Karpas-422 (cell line): ENCODE results near the gene ERCC6. TPM values are rescaled to one million over a fixed set of nuclear protein-coding genes. Genes with fewer than 3 reads are reported as not detected.

Experiments used
- DNase-seq: peaks from one replicate; pipeline ENCODE4 v3.0.0-alpha.2; 2015
- H2AFZ ChIP-seq: fragments of 200-600 bp; sonication (generic); 2 replicates; pipeline ENCODE4 v1.6.1; 2014; ENCODE audit warnings: antibody characterized with exemption, low read length, mixed read lengths
- H3K27ac ChIP-seq: fragments of 200-600 bp; sonication (generic); 2 replicates; pipeline ENCODE4 v1.5.1; 2014; ENCODE audit warnings: mild to moderate bottlenecking, low read length, moderate library complexity
- H3K27me3 ChIP-seq: fragments of 200-600 bp; sonication (generic); 2 replicates; pipeline ENCODE4 v1.6.1; 2014; ENCODE audit warnings: low read length, mixed read lengths
- H3K36me3 ChIP-seq: fragments of 200-600 bp; sonication (generic); 2 replicates; pipeline ENCODE4 v1.6.1; 2014; ENCODE audit warnings: low read length, mixed read lengths; ENCODE audit not compliant: insufficient read depth
- H3K4me1 ChIP-seq: fragments of 200-600 bp; sonication (generic); 2 replicates; pipeline ENCODE4 v1.6.1; 2014; ENCODE audit warnings: mild to moderate bottlenecking, low read length, mixed read lengths
- H3K4me2 ChIP-seq: fragments of 200-600 bp; sonication (generic); 2 replicates; pipeline ENCODE4 v1.6.1; 2014; ENCODE audit warnings: low read length, low read depth, mild to moderate bottlenecking; ENCODE audit not compliant: poor library complexity, severe bottlenecking
- H3K4me3 ChIP-seq: fragments of 200-600 bp; sonication (generic); 2 replicates; pipeline ENCODE4 v1.5.1; 2014; ENCODE audit warnings: mild to moderate bottlenecking, antibody characterized with exemption, low read length, mixed read lengths
- H3K79me2 ChIP-seq: fragments of 200-600 bp; sonication (generic); 2 replicates; pipeline ENCODE4 v1.6.1; 2014; ENCODE audit warnings: mild to moderate bottlenecking, low read length, mixed read lengths
- H3K9ac ChIP-seq: fragments of 200-600 bp; sonication (generic); 2 replicates; pipeline ENCODE4 v1.6.0; 2014; ENCODE audit warnings: low read length
- H3K9me2 ChIP-seq: fragments of 200-600 bp; sonication (generic), shearing (Covaris generic); replicated peaks from 2 replicates; pipeline ENCODE4 v1.6.0; 2014; ENCODE audit warnings: mild to moderate bottlenecking, low read length, moderate library complexity; ENCODE audit not compliant: insufficient read depth
- H3K9me3 ChIP-seq: fragments of 300-700, 200-600 bp; sonication (generic); 2 replicates; pipeline ENCODE4 v1.6.1; 2014; ENCODE audit warnings: low read length, mixed read lengths
- H4K20me1 ChIP-seq: fragments of 200-600 bp; sonication (generic); 2 replicates; pipeline ENCODE4 v1.6.1; 2014; ENCODE audit warnings: mild to moderate bottlenecking, antibody characterized with exemption, low read length, low read depth; ENCODE audit not compliant: insufficient read depth
- total RNA-seq: library from RNA; depleted of rRNA; stranded (reverse); fragments of >200 nt; shearing (Covaris generic); gene quantifications from 2 replicates; pipeline ENCODE4 v1.2.3, GENCODE V29; 2014; ENCODE audit warnings: low replicate concordance

Gene ERCC6
- total RNA-seq, 1 experiment from 2014 or later = 33.8 TPM

- H3K9me2 ChIP-seq = no peaks in the 10 kb centered on the region
- H3K4me3 ChIP-seq = no peak overlapping the region
- no peak overlapping the region for H2AFZ ChIP-seq
- no peaks in the 10 kb centered on the region for H3K27me3 ChIP-seq
- no peaks in the 10 kb centered on the region for H3K9me3 ChIP-seq
- DNase-seq = no peak
- peaks cover 3% of the 10 kb centered on the region; the same call in 1 of the 2 replicates for H4K20me1 ChIP-seq
- no peak overlapping the region for H3K27ac ChIP-seq
- peaks cover 28% of the 10 kb centered on the region for H3K79me2 ChIP-seq
- H3K4me2 ChIP-seq = no peak overlapping the region
- H3K36me3 ChIP-seq = no peaks in the 10 kb centered on the region; the same call in 1 of the 2 replicates
- H3K9ac ChIP-seq = no peak overlapping the region
- H3K4me1 ChIP-seq = peaks cover 14% of the 10 kb centered on the region
Observed at GRCh38 chr10:49518566-49518965, 20.4 kb downstream of the ERCC6 start.

- peaks cover 14% of the 10 kb centered on the region for H3K4me1 ChIP-seq
- H3K27ac ChIP-seq = no peak overlapping the region
- H4K20me1 ChIP-seq = peaks cover 3% of the 10 kb centered on the region; the same call in 1 of the 2 replicates
- H2AFZ ChIP-seq = no peak overlapping the region
- H3K9me3 ChIP-seq = no peaks in the 10 kb centered on the region
- H3K4me2 ChIP-seq = no peak overlapping the region
- H3K36me3 ChIP-seq = no peaks in the 10 kb centered on the region
- H3K9me2 ChIP-seq = no peaks in the 10 kb centered on the region
- no peak overlapping the region for H3K4me3 ChIP-seq
- H3K9ac ChIP-seq = no peak overlapping the region
- no peaks in the 10 kb centered on the region for H3K27me3 ChIP-seq
- H3K79me2 ChIP-seq = peaks cover 21% of the 10 kb centered on the region
- DNase-seq = no peak
Observed at GRCh38 chr10:49516216-49516970, 22.5 kb downstream of the ERCC6 start.

- H3K9me2 ChIP-seq = no peaks in the 10 kb centered on the region
- H3K4me3 ChIP-seq = no peak overlapping the region
- H3K4me1 ChIP-seq = peaks cover 14% of the 10 kb centered on the region
- H3K27me3 ChIP-seq = no peaks in the 10 kb centered on the region
- no peak overlapping the region for H3K9ac ChIP-seq
- H3K4me2 ChIP-seq = no peak overlapping the region
- peak; percentile 70 for DNase-seq
- no peak overlapping the region for H2AFZ ChIP-seq
- H4K20me1 ChIP-seq = no peaks in the 10 kb centered on the region; the same call in 1 of the 2 replicates
- no peaks in the 10 kb centered on the region for H3K9me3 ChIP-seq
- no peak overlapping the region for H3K27ac ChIP-seq
- H3K79me2 ChIP-seq = peaks cover 14% of the 10 kb centered on the region; the same call in 1 of the 2 replicates
- no peaks in the 10 kb centered on the region for H3K36me3 ChIP-seq
Observed at GRCh38 chr10:49512121-49512809, 26.7 kb downstream of the ERCC6 start.

GRCh38 chr10:49509771-49510303 is 29.1 kb downstream of the ERCC6 start:
- no peaks in the 10 kb centered on the region for H4K20me1 ChIP-seq
- H3K4me3 ChIP-seq = no peak overlapping the region
- H2AFZ ChIP-seq = no peak overlapping the region
- H3K4me2 ChIP-seq = no peak overlapping the region
- no peaks in the 10 kb centered on the region for H3K9me3 ChIP-seq
- peaks cover 6% of the 10 kb centered on the region for H3K4me1 ChIP-seq
- no peaks in the 10 kb centered on the region for H3K36me3 ChIP-seq
- peaks cover 20% of the 10 kb centered on the region for H3K79me2 ChIP-seq
- no peak overlapping the region for H3K9ac ChIP-seq
- H3K27ac ChIP-seq = no peak overlapping the region
- DNase-seq = no peak
- no peaks in the 10 kb centered on the region for H3K27me3 ChIP-seq
- H3K9me2 ChIP-seq = no peaks in the 10 kb centered on the region

GRCh38 chr10:49508654-49509053 is 30.3 kb downstream of the ERCC6 start:
- H3K9ac ChIP-seq = no peak overlapping the region
- H2AFZ ChIP-seq = no peak overlapping the region
- H3K9me3 ChIP-seq = no peaks in the 10 kb centered on the region
- peaks cover 3% of the 10 kb centered on the region for H3K4me1 ChIP-seq
- no peaks in the 10 kb centered on the region for H4K20me1 ChIP-seq
- H3K9me2 ChIP-seq = no peaks in the 10 kb centered on the region
- no peak for DNase-seq
- no peaks in the 10 kb centered on the region for H3K36me3 ChIP-seq
- no peak overlapping the region for H3K4me3 ChIP-seq
- H3K79me2 ChIP-seq = peaks cover 20% of the 10 kb centered on the region
- H3K27ac ChIP-seq = no peak overlapping the region
- H3K4me2 ChIP-seq = no peak overlapping the region
- H3K27me3 ChIP-seq = no peaks in the 10 kb centered on the region

- no peak for DNase-seq
- Histone ChIP-seq H3K36me3 (no peaks in the 10 kb centered on the region), H3K27me3 (no peaks in the 10 kb centered on the region), H3K4me2 (no peak overlapping the region), H3K9ac (no peak overlapping the region), H2AFZ (no peak overlapping the region), H3K9me2 (no peaks in the 10 kb centered on the region), H3K79me2 (peaks cover 20% of the 10 kb centered on the region), H3K4me3 (no peak overlapping the region), H4K20me1 (no peaks in the 10 kb centered on the region), H3K4me1 (peaks cover 4% of the 10 kb centered on the region), H3K27ac (no peak overlapping the region), H3K9me3 (no peaks in the 10 kb centered on the region)
Observed at GRCh38 chr10:49508249-49508648, 30.7 kb downstream of the ERCC6 start.

- peaks cover 20% of the 10 kb centered on the region; the same call in 1 of the 2 replicates for H3K79me2 ChIP-seq
- no peaks in the 10 kb centered on the region for H3K9me2 ChIP-seq
- H3K9ac ChIP-seq = no peak overlapping the region
- no peak overlapping the region for H3K27ac ChIP-seq
- H3K4me1 ChIP-seq = peaks cover 4% of the 10 kb centered on the region
- no peaks in the 10 kb centered on the region for H3K9me3 ChIP-seq
- H3K4me2 ChIP-seq = no peak overlapping the region
- H3K36me3 ChIP-seq = no peaks in the 10 kb centered on the region
- H4K20me1 ChIP-seq = no peaks in the 10 kb centered on the region
- DNase-seq = no peak
- no peaks in the 10 kb centered on the region for H3K27me3 ChIP-seq
- no peak overlapping the region for H3K4me3 ChIP-seq
- H2AFZ ChIP-seq = no peak overlapping the region
Observed at GRCh38 chr10:49505589-49505988, 33.3 kb downstream of the ERCC6 start.

- H3K79me2 ChIP-seq = peaks cover 20% of the 10 kb centered on the region; the same call in 1 of the 2 replicates
Observed at GRCh38 chr10:49505076-49505475, 33.8 kb downstream of the ERCC6 start.

More at GRCh38 chr10:49505076-49505475, 33.8 kb downstream of the ERCC6 start:
- H3K9ac ChIP-seq = no peak overlapping the region
- H3K9me3 ChIP-seq = no peaks in the 10 kb centered on the region
- H3K27ac ChIP-seq = no peak overlapping the region
- H3K4me3 ChIP-seq = no peak overlapping the region
- no peaks in the 10 kb centered on the region for H4K20me1 ChIP-seq
- H3K9me2 ChIP-seq = no peaks in the 10 kb centered on the region
- H2AFZ ChIP-seq = no peak overlapping the region
- H3K27me3 ChIP-seq = no peaks in the 10 kb centered on the region
- peaks cover 4% of the 10 kb centered on the region for H3K4me1 ChIP-seq
- H3K4me2 ChIP-seq = no peak overlapping the region
- H3K36me3 ChIP-seq = no peaks in the 10 kb centered on the region
- DNase-seq = no peak
